Left hindlimb (tissue), 1 donor: ENCODE data around the gene FHIT.

Experiments used
- DNase-seq: peaks from one replicate; pipeline ENCODE4 v3.0.0-alpha.2; 2018

Gene FHIT

GRCh38 chr3:60979461-60980341, 271.6 kb downstream of the FHIT start:
- DNase-seq, result no peak

- DNase-seq, result no peak
Measured at GRCh38 chr3:60973321-60973720, 277.9 kb downstream of the FHIT start.

GRCh38 chr3:60972599-60972998, 278.7 kb downstream of the FHIT start:
- DNase-seq, result no peak

GRCh38 chr3:60970850-60971249, 280.4 kb downstream of the FHIT start:
- no peak for DNase-seq

- no peak for DNase-seq
Measured at GRCh38 chr3:60967141-60967540, 284.1 kb downstream of the FHIT start.

- DNase-seq, result no peak
Measured at GRCh38 chr3:60957541-60957940, 293.7 kb downstream of the FHIT start.

- DNase-seq, result no peak
Measured at GRCh38 chr3:60956729-60957128, 294.5 kb downstream of the FHIT start.

- DNase-seq, result no peak
Measured at GRCh38 chr3:60955034-60955433, 296.2 kb downstream of the FHIT start.

- no peak for DNase-seq
Measured at GRCh38 chr3:60954048-60954447, 297.2 kb downstream of the FHIT start.

- peak; percentile 37 for DNase-seq
Measured at GRCh38 chr3:60953351-60953750, 297.9 kb downstream of the FHIT start.

- no peak for DNase-seq
Measured at GRCh38 chr3:60952055-60952454, 299.2 kb downstream of the FHIT start.

GRCh38 chr3:60949146-60949545, 302.1 kb downstream of the FHIT start:
- no peak for DNase-seq

- no peak for DNase-seq
Measured at GRCh38 chr3:60948488-60948887, 302.8 kb downstream of the FHIT start.

GRCh38 chr3:60935709-60936108, 315.5 kb downstream of the FHIT start:
- DNase-seq, result no peak

GRCh38 chr3:60933824-60934223, 317.4 kb downstream of the FHIT start:
- DNase-seq, result no peak

- no peak for DNase-seq
Measured at GRCh38 chr3:60932643-60933042, 318.6 kb downstream of the FHIT start.

- no peak for DNase-seq
Measured at GRCh38 chr3:60932170-60932569, 319.1 kb downstream of the FHIT start.

GRCh38 chr3:60931452-60931851, 319.8 kb downstream of the FHIT start:
- DNase-seq, result no peak

- DNase-seq, result no peak
Measured at GRCh38 chr3:60920519-60920918, 330.7 kb downstream of the FHIT start.

- no peak for DNase-seq
Measured at GRCh38 chr3:60919296-60919695, 332.0 kb downstream of the FHIT start.

GRCh38 chr3:60917141-60917540, 334.1 kb downstream of the FHIT start:
- DNase-seq, result no peak

- DNase-seq, result no peak
Measured at GRCh38 chr3:60916546-60916945, 334.7 kb downstream of the FHIT start.

- DNase-seq, result no peak
Measured at GRCh38 chr3:60913474-60913873, 337.8 kb downstream of the FHIT start.

- no peak for DNase-seq
Measured at GRCh38 chr3:60912876-60913275, 338.4 kb downstream of the FHIT start.

- no peak for DNase-seq
Measured at GRCh38 chr3:60912142-60912541, 339.1 kb downstream of the FHIT start.
